ENCODE measurements around the gene SCAMP4. TPM values are rescaled to one million over a fixed set of nuclear protein-coding genes. Genes with fewer than 3 reads are reported as not detected.
"Not testable (repeated sequence)": the region's sequence is repeated elsewhere in the genome, so short reads cannot be mapped to it uniquely, and the experiment has no call there.

SCAMP4 gene
- total and polyA plus RNA-seq, 5 donors from 2014 or later, result 8.2 to 20.8 (median 11.4) TPM

- Histone ChIP-seq H3K4me1 (ENCODE audit: control insufficient read depth, insufficient read depth, low read length, poor library complexity, severe bottlenecking) (peaks cover 44% of the 10 kb centered on the region), H3K36me3 (ENCODE audit: control insufficient read depth, insufficient read depth, low read length) (peaks cover 2% of the 10 kb centered on the region), H3K27me3 (ENCODE audit: control insufficient read depth, insufficient read depth, low read length) (no peaks in the 10 kb centered on the region), H3K4me3 (ENCODE audit: low read depth, low read length) (peak overlapping the region; percentile 76), H3K27ac (ENCODE audit: insufficient read depth, low read length, poor library complexity, severe bottlenecking) (peak overlapping the region; percentile 90), H3K9me3 (ENCODE audit: control insufficient read depth in 2 of 2, low read length in 2 of 2) (no peaks in the 10 kb centered on the region)
- Mint-ChIP-seq H3K4me3 (peak overlapping the region; percentile 96 to 100 (median 100)), H3K27ac (peak overlapping the region; percentile 98 to 100 (median 99)), H3K4me1 (peaks cover 0 to 44% (median 23%) of the 10 kb centered on the region in 4 donors), H3K9me3 (no peaks in the 10 kb centered on the region), H3K36me3 (peaks cover 15% of the 10 kb centered on the region), H3K27me3 (peaks cover 4% of the 10 kb centered on the region)
- no peak for DNase-seq
- no peak for ATAC-seq (ENCODE audit: low read depth in 2 of 2)
Observed at GRCh38 chr19:1882786-1883692, 22.2 kb upstream of the SCAMP4 start.

- no peak for ATAC-seq (ENCODE audit: low read depth in 2 of 2)
- Mint-ChIP-seq H3K4me1 (peaks cover 0 to 44% (median 23%) of the 10 kb centered on the region in 4 donors), H3K27ac (peak overlapping the region; percentile 98 to 100 (median 99)), H3K4me3 (peak overlapping the region; percentile 96 to 100 (median 100)), H3K27me3 (peaks cover 4% of the 10 kb centered on the region), H3K36me3 (peaks cover 15% of the 10 kb centered on the region), H3K9me3 (no peaks in the 10 kb centered on the region)
- DNase-seq, result no peak
- H3K36me3 ChIP-seq (ENCODE audit: control insufficient read depth, insufficient read depth, low read length), result peaks cover 2% of the 10 kb centered on the region
- H3K4me3 ChIP-seq (ENCODE audit: low read depth, low read length), result peak overlapping the region; percentile 76
- H3K27me3 ChIP-seq (ENCODE audit: control insufficient read depth, insufficient read depth, low read length), result no peaks in the 10 kb centered on the region
- peaks cover 44% of the 10 kb centered on the region for H3K4me1 ChIP-seq (ENCODE audit: control insufficient read depth, insufficient read depth, low read length, poor library complexity, severe bottlenecking)
- H3K9me3 ChIP-seq (ENCODE audit: control insufficient read depth in 2 of 2, low read length in 2 of 2), result no peaks in the 10 kb centered on the region
- H3K27ac ChIP-seq (ENCODE audit: insufficient read depth, low read length, poor library complexity, severe bottlenecking), result peak overlapping the region; percentile 90
Observed at GRCh38 chr19:1883784-1884183, 21.4 kb upstream of the SCAMP4 start.

GRCh38 chr19:1884291-1884718 lies 20.9 kb upstream of the SCAMP4 start:
- peaks cover 44% of the 10 kb centered on the region for H3K4me1 ChIP-seq (ENCODE audit: control insufficient read depth, insufficient read depth, low read length, poor library complexity, severe bottlenecking)
- H3K27ac Mint-ChIP-seq, result peak overlapping the region; percentile 98 to 100 (median 99)
- peaks cover 0 to 44% (median 23%) of the 10 kb centered on the region in 4 donors for H3K4me1 Mint-ChIP-seq

GRCh38 chr19:1884719-1885334 lies 20.4 kb upstream of the SCAMP4 start:
- DNase-seq (no peak), ATAC-seq (ENCODE audit: low read depth in 2 of 2) (no peak)
- peaks cover 44% of the 10 kb centered on the region for H3K4me1 ChIP-seq (ENCODE audit: control insufficient read depth, insufficient read depth, low read length, poor library complexity, severe bottlenecking)
- H3K27me3 Mint-ChIP-seq, result peaks cover 4% of the 10 kb centered on the region
- H3K27ac ChIP-seq (ENCODE audit: insufficient read depth, low read length, poor library complexity, severe bottlenecking), result peak overlapping the region; percentile 90
- H3K27me3 ChIP-seq (ENCODE audit: control insufficient read depth, insufficient read depth, low read length), result no peaks in the 10 kb centered on the region
- no peaks in the 10 kb centered on the region for H3K9me3 Mint-ChIP-seq
- H3K4me3 Mint-ChIP-seq, result peak overlapping the region; percentile 96 to 100 (median 100)
- H3K4me1 Mint-ChIP-seq, result peaks cover 0 to 44% (median 23%) of the 10 kb centered on the region in 4 donors
- H3K9me3 ChIP-seq (ENCODE audit: control insufficient read depth in 2 of 2, low read length in 2 of 2), result no peaks in the 10 kb centered on the region
- peaks cover 2% of the 10 kb centered on the region for H3K36me3 ChIP-seq (ENCODE audit: control insufficient read depth, insufficient read depth, low read length)
- H3K4me3 ChIP-seq (ENCODE audit: low read depth, low read length), result peak overlapping the region; percentile 76
- H3K36me3 Mint-ChIP-seq, result peaks cover 15% of the 10 kb centered on the region
- H3K27ac Mint-ChIP-seq, result peak overlapping the region; percentile 91 to 100 (median 99)

More at GRCh38 chr19:1884291-1884718, 20.9 kb upstream of the SCAMP4 start:
- no peaks in the 10 kb centered on the region for H3K9me3 ChIP-seq (ENCODE audit: control insufficient read depth in 2 of 2, low read length in 2 of 2)
- Mint-ChIP-seq H3K4me3 (peak overlapping the region; percentile 96 to 100 (median 100)), H3K9me3 (no peaks in the 10 kb centered on the region), H3K27me3 (peaks cover 4% of the 10 kb centered on the region), H3K36me3 (peaks cover 15% of the 10 kb centered on the region)
- peak overlapping the region; percentile 90 for H3K27ac ChIP-seq (ENCODE audit: insufficient read depth, low read length, poor library complexity, severe bottlenecking)
- H3K36me3 ChIP-seq (ENCODE audit: control insufficient read depth, insufficient read depth, low read length), result peaks cover 2% of the 10 kb centered on the region
- H3K27me3 ChIP-seq (ENCODE audit: control insufficient read depth, insufficient read depth, low read length), result no peaks in the 10 kb centered on the region
- ATAC-seq (ENCODE audit: low read depth in 2 of 2), result no peak
- peak overlapping the region; percentile 76 for H3K4me3 ChIP-seq (ENCODE audit: low read depth, low read length)
- no peak for DNase-seq

- peak within 1 kb of the TSS; percentile 91 to 100 (median 99) for H3K27ac Mint-ChIP-seq
- ATAC-seq (ENCODE audit: low read depth in 2 of 2), result peak; percentile 83 to 88
- peak within 1 kb of the TSS; percentile 90 for H3K27ac ChIP-seq (ENCODE audit: insufficient read depth, low read length, poor library complexity, severe bottlenecking)
- peak within 1 kb of the TSS; percentile 76 for H3K4me3 ChIP-seq (ENCODE audit: low read depth, low read length)
- peak; percentile 91 to 95 (median 93) for DNase-seq
- not testable (repeated sequence) for H3K36me3 ChIP-seq (ENCODE audit: control insufficient read depth, insufficient read depth, low read length); H3K27me3 Mint-ChIP-seq; H3K27me3 ChIP-seq (ENCODE audit: control insufficient read depth, insufficient read depth, low read length); H3K9me3 Mint-ChIP-seq; H3K9me3 ChIP-seq (ENCODE audit: control insufficient read depth in 2 of 2, low read length in 2 of 2)
- peak within 1 kb of the TSS; percentile 96 to 100 (median 100) for H3K4me3 Mint-ChIP-seq
- peaks cover 38% of the 10 kb centered on the region for H3K4me1 ChIP-seq (ENCODE audit: control insufficient read depth, insufficient read depth, low read length, poor library complexity, severe bottlenecking)
- peaks cover 15% of the 10 kb centered on the region for H3K36me3 Mint-ChIP-seq
- peaks cover 0 to 40% (median 23%) of the 10 kb centered on the region in 4 donors for H3K4me1 Mint-ChIP-seq
Observed at GRCh38 chr19:1885398-1886119, 19.6 kb upstream of the SCAMP4 start, which contains the start of gene ABHD17A. TSS of gene ABHD17A (minus strand) at chr19:1885496. CDS start at chr19:1881566, 3,930 bp downstream.

GRCh38 chr19:1886360-1886759 lies 18.8 kb upstream of the SCAMP4 start:
- H3K27me3 ChIP-seq (ENCODE audit: control insufficient read depth, insufficient read depth, low read length); H3K27ac ChIP-seq (ENCODE audit: insufficient read depth, low read length, poor library complexity, severe bottlenecking); DNase-seq; H3K4me3 ChIP-seq (ENCODE audit: low read depth, low read length); H3K27me3 Mint-ChIP-seq; H3K9me3 Mint-ChIP-seq; ATAC-seq (ENCODE audit: low read depth in 2 of 2); H3K9me3 ChIP-seq (ENCODE audit: control insufficient read depth in 2 of 2, low read length in 2 of 2); H3K36me3 ChIP-seq (ENCODE audit: control insufficient read depth, insufficient read depth, low read length): not testable (repeated sequence)
- H3K36me3 Mint-ChIP-seq, result peaks cover 15% of the 10 kb centered on the region
- H3K27ac Mint-ChIP-seq, result peak overlapping the region in 1 of 3 donors; percentile 76
- peaks cover 33% of the 10 kb centered on the region for H3K4me1 ChIP-seq (ENCODE audit: control insufficient read depth, insufficient read depth, low read length, poor library complexity, severe bottlenecking)
- H3K4me1 Mint-ChIP-seq, result peaks cover 0 to 36% (median 23%) of the 10 kb centered on the region in 4 donors
- peak overlapping the region in 1 of 4 donors; percentile 41 for H3K4me3 Mint-ChIP-seq

- Histone ChIP-seq H3K4me3 (ENCODE audit: low read depth, low read length) (no peak overlapping the region), H3K27ac (ENCODE audit: insufficient read depth, low read length, poor library complexity, severe bottlenecking) (no peak overlapping the region), H3K9me3 (ENCODE audit: control insufficient read depth in 2 of 2, low read length in 2 of 2) (no peaks in the 10 kb centered on the region), H3K27me3 (ENCODE audit: control insufficient read depth, insufficient read depth, low read length) (no peaks in the 10 kb centered on the region), H3K4me1 (ENCODE audit: control insufficient read depth, insufficient read depth, low read length, poor library complexity, severe bottlenecking) (peaks cover 15% of the 10 kb centered on the region), H3K36me3 (ENCODE audit: control insufficient read depth, insufficient read depth, low read length) (no peaks in the 10 kb centered on the region)
- Mint-ChIP-seq H3K27ac (no peak overlapping the region), H3K4me3 (peak overlapping the region in 1 of 4 donors; percentile 22), H3K36me3 (peaks cover 10% of the 10 kb centered on the region), H3K27me3 (no peaks in the 10 kb centered on the region), H3K4me1 (peaks cover 0 to 22% (median 15%) of the 10 kb centered on the region in 4 donors), H3K9me3 (no peaks in the 10 kb centered on the region)
- ATAC-seq (ENCODE audit: low read depth in 2 of 2) (no peak), DNase-seq (no peak)
Observed at GRCh38 chr19:1888385-1888784, 16.8 kb upstream of the SCAMP4 start.
